Colon (tissue), 2 donors: ENCODE data around the gene WNT2B.
"Not testable (repeated sequence)": the region's sequence is repeated elsewhere in the genome, so short reads cannot be mapped to it uniquely, and the experiment has no call there.

ENCODE experiments used
- FAIRE-seq: peaks from 2 replicates; lab custom pipeline; 2012; peaks lifted over from hg19 to GRCh38; lab: Jason Lieb, UNC
- donor health status: control.
- donor health status: control.

WNT2B gene

DNA sequence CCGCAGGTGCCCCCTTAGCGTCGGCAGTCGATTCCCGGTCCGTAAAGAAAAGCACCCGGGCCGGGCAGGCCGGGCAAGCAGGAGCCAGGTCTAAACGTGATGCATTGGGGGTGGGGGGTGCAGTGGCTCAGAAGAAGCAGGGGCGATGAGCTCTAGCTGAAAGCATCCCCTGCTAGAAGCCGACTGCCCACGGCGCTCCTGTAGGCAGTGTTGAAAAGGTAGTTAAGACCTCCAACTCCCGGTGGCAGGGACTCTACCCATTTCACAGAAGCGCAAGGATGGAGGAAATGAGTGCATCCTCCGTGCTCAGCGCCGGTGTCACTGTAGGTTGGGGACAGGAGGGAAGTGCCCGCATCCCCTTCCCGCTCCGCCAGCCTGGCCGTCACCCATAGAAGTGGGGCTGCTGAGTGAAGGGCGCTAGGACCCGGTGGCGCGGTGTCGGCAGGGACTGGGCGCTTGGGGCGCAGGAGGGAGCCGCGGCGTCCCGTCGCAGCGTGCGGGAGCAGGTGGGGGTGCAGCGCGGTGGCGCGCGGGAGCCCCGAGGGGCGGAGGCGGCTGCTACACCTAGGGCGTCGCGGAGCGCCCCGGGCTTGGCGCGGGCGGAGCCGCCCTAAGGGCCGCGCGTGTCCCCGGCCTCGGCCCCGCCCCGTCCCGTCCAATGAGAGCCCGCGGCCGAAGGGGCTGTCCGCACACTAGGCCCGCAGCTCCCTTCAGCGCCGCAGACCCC, at the start of gene WNT2B:
WNT2B (plus strand) TSS at position 688 of the 727 bp plus-strand sequence. CDS start 298 bp downstream, outside the sequence.
- no peak for FAIRE-seq

DNA sequence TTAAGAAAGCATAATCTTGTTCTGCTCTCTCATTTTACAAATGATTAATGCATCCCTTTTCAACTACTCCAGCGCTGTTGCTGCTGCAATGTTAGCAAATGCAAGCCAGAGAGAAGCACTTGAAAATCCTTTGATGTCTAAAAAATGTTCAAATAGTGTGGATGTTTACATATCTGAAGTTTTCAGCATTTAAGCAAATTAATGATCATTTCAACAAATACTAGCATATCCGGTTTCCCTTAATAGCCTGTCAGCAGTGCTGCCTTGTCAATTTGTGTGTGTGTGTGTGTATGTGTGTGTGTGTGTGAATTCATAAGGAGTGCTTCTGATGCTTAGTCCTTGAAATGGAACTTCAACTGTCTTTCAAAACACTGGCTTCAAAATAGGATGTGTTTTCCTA, 48.1 kb upstream of the WNT2B start:
- FAIRE-seq: no peak

GRCh38 chr1:112461200-112461871, 47.4 kb upstream of the WNT2B start:
- no peak for FAIRE-seq

GRCh38 chr1:112462953-112463279, 45.8 kb upstream of the WNT2B start:
- FAIRE-seq: no peak

GRCh38 chr1:112464501-112464900, 44.3 kb upstream of the WNT2B start:
- no peak for FAIRE-seq

GRCh38 chr1:112465122-112465521, 43.6 kb upstream of the WNT2B start:
- FAIRE-seq: no peak

DNA sequence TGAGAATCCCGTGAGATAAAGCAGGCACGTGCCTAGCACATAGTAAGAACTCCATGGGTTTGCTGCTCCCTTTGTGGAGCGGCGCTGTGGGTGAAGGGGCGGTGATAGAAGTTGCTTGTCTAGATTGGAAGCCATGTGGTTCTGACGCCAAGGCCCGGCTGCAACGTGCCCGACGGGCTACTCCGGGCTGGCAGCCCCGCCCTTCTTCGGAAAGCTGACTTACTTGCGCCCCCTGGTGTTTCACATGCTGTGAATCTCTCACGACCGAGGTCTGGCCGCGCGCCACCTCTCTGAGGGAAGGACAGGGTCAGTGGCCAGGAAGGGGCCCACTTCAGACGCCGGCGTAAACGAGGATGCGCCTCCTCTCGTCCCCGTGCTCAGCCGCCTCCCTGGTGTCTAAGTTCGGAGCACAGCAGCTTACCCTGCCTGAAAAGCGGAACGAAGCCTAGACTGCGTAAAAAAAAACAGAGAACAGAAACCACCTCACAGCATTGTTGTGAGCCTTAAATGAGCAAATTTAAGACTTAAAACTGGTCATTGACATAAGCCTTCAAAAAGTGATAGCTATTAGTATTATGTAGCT, 42.6 kb upstream of the WNT2B start:
- no peak for FAIRE-seq

DNA sequence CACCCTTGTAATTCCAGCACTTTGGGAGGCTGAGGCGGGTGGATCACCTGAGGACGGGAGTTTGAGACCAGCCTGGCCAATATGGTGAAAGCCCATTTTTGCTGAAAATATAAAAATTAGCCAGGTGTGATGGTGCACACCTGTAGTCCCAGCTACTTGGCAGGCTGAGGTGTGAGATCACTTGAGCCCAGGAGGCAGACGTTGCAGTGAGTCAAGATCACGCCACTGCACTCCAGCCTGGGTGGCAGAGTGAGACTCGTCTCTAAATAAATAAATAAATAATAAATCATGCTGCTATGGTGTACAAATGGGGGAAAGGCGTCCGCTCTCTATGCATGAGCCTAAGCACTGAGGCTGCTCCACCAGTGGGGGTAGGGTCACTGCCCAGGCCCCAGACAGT, 38.4 kb upstream of the WNT2B start:
- not testable (repeated sequence) for FAIRE-seq

GRCh38 chr1:112470966-112471365, 37.8 kb upstream of the WNT2B start:
- no peak for FAIRE-seq

- FAIRE-seq: no peak
These were observed 36.6 kb upstream of the WNT2B start for GRCh38 chr1:112472142-112472541.

- FAIRE-seq: no peak
These were observed 31.2 kb upstream of the WNT2B start for GRCh38 chr1:112477550-112477949.

DNA sequence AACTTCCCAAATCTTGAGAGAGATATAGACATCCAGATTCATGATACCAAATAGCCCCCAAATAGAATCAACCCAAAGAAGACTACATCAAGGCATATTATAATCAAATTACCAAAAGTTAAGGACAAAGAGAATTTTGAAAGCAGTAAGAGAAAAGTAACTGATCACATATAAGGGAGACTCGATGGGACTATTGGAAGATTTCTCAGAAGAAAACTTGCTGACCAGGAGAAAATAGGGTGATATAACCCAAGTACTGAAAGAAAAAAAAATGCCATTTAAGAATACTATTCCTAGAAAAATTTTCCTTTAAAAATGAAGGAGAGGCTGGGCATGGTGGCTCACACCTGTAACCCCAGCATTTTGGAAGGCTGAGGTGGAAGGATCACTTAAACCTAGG, 30.5 kb upstream of the WNT2B start:
- FAIRE-seq: no peak

- not testable (repeated sequence) for FAIRE-seq
These were observed 22.7 kb upstream of the WNT2B start for GRCh38 chr1:112486063-112486462.

DNA sequence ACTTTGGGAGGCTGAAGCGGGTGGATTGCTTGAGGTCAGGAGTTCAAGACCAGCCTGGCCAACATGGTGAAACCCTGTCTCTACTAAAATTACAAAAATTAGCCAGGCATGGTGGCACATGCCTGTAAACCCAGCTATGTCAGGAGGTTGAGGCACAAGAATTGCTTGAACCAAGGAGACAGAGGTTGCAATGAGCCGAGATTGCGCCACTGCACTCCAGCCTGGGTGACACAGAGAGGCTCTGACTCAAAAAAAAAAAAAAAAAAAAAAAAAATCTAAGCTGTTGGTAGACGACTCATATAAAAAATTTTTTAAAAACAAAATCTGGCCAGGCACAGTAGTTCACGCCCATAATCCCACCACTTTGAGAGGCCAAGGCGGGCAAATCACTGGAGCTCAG, 21.1 kb upstream of the WNT2B start:
- not testable (repeated sequence) for FAIRE-seq

- FAIRE-seq: no peak
These were observed 20.6 kb upstream of the WNT2B start for GRCh38 chr1:112488141-112488540.

DNA sequence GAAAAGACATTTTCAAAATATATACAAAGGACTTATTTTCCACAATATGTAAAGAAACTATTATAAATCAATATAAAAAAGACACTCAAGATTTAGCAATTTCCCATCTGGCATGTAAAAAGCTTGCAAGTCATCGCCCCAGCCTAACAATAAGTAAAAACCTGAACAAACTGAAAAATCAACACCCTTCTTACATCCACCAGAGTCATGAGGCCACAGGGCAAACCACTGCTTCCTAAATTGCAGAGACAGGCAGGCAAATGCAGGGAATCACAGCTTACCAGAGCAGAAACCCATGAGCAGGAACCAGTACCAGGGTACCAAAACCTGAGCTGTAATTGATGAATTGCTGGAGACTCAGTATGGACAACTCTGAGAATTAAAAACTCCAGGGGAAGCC, 16.7 kb upstream of the WNT2B start:
- no peak for FAIRE-seq

GRCh38 chr1:112493351-112493750, 15.4 kb upstream of the WNT2B start:
- no peak for FAIRE-seq

GRCh38 chr1:112496290-112496689, 12.5 kb upstream of the WNT2B start:
- FAIRE-seq: no peak

DNA sequence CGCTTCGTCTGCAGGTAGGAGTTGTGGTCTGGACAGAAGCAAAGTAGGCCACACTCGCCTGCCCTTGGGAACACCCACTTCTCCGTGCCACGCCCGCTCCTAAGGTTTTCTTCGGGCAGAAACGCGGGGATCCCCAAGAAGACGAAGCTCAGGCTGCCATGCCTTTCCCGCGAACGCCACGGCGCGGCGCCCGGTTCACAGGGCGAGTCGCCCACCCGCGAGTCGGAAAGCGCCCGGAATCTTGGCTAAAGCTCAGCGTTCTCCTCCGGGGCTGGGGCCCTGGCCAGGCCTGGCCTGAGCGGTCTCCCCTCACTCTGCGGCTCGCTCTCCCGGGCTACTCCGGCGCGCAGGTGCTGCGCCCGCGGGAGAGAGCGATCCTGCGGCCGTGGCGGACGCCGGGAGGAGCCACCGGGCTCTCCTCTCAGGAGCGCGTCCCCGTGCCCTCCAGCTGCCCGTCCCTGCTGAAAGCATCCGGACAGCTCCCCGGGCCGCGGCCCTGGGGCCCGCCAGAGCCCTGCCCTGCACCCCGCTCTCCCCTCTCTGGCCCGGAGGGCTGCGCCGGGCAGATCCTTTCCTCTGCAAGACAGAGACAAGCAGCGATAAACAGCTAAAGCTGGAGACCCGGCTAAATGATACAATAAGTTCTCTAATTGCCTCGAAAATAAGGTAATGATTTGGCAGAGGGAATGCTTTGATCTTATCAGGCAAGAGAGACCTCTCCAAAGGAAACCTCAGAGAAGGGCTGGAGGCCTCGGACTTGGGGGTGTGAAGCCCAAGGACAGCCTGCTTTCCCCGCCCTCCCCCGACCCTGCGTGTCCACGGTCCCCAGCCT, 6.7 kb upstream of the WNT2B start:
- no peak for FAIRE-seq

GRCh38 chr1:112502826-112503225, 5.9 kb upstream of the WNT2B start:
- FAIRE-seq: no peak

- FAIRE-seq: no peak
These were observed 4.6 kb upstream of the WNT2B start for GRCh38 chr1:112504001-112504660.
